Prostate gland (tissue), 2 donors: ENCODE data around the gene LGI4.

Experiments used
- CTCF ChIP-seq, 4 experiments: fragments of 200-600 bp in 2 of 4; fragments of 450-650 bp in 2 of 4; sonication (generic) in 2 of 4; IDR thresholded peaks; 1 replicate in 3 of 4; 2 replicates in 1 of 4; pipeline ENCODE4 v1.5.1; 2016 to 2019; ENCODE audit warnings: antibody characterized with exemption in 4 of 4, mild to moderate bottlenecking in 2 of 4, moderate library complexity in 2 of 4
- POLR2A ChIP-seq: fragments of 450-650 bp; IDR thresholded peaks from one replicate; pipeline ENCODE4 v1.6.1; 2016; ENCODE audit warnings: antibody characterized with exemption, mild to moderate bottlenecking

DNA sequence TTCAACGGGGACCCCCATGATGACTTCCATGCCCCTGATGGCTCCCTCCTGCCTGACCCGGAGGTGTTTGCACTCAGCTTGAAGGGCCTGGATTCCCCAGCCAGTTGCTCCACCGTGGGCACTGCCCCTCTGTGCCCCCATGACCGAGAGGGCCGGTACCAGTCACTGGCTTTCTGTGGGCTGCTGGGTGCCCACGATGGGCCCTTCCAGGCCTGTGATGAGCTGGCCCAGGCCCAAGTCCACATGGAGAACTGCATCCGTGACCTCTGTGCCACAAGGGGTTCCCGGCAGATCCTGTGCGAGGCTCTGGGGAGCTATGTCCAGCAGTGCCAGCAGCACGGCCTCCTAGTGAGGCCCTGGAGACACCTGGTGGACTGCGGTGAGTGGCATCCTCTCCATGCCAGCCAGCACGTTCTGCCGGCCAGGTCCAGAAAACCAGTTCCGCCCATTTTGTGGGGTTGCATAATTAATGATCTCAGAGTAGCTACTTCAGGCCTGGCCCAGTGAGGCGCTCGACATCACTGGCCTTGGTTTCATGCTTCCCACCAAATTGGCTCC is 54.2 kb downstream of the LGI4 start:
- TF ChIP-seq POLR2A = no peak
- peak in 1 of 4 experiments; percentile 44 for TF ChIP-seq CTCF (IDR thresholded peaks at IDR 0.05)
